SK-N-MC (cell line): ENCODE results near the gene ARIH2.
"Not testable (repeated sequence)": the region's sequence is repeated elsewhere in the genome, so short reads cannot be mapped to it uniquely, and the experiment has no call there.

Experiments
- DNase-seq: peaks from one replicate; pipeline ENCODE4 v3.0.0-alpha.2; 2011; ENCODE audit warnings: low read depth, low spot score
- H3K27ac ChIP-seq: fragments of 200-600 bp; sonication (generic); 2 replicates; pipeline ENCODE4 v1.5.1; 2016; ENCODE audit warnings: mixed run types
- H3K36me3 ChIP-seq: fragments of 200-600 bp; sonication (generic); 2 replicates; pipeline ENCODE4 v1.6.1; 2017; ENCODE audit warnings: antibody characterized with exemption, low read length, mixed read lengths; ENCODE audit not compliant: insufficient read depth
- H3K4me3 ChIP-seq: fragments of 200-600 bp; sonication (generic); 2 replicates; pipeline ENCODE4 v1.5.1; 2016
- H3K9ac ChIP-seq: fragments of 200-600 bp; sonication (generic); 2 replicates; pipeline ENCODE4 v1.8.0; 2017; ENCODE audit warnings: mixed run types, mixed read lengths; ENCODE audit not compliant: insufficient read length
- H3K9me3 ChIP-seq: fragments of 200-600 bp; sonication (generic); 2 replicates; pipeline ENCODE4 v1.6.1; 2017; ENCODE audit warnings: low read depth, mild to moderate bottlenecking, antibody characterized with exemption, low read length, moderate library complexity, mixed read lengths
- EZH2 ChIP-seq: fragments of 200-600 bp; sonication (generic); IDR thresholded peaks from one replicate; pipeline ENCODE4 v1.6.1; 2017; ENCODE audit warnings: antibody characterized with exemption
- FOXP2 ChIP-seq: optimal IDR thresholded peaks from 2 replicates; pipeline ENCODE3; 2011; ENCODE audit warnings: mild to moderate bottlenecking, moderate library complexity; ENCODE audit not compliant: insufficient read depth; ENCODE audit errors: extremely low read length, control extremely low read depth
- POLR2AphosphoS5 ChIP-seq: IDR thresholded peaks from 2 replicates; pipeline ENCODE4 v1.6.1; 2012; ENCODE audit warnings: mild to moderate bottlenecking, low read depth, low read length, borderline replicate concordance

ARIH2 gene

GRCh38 chr3:49007068-49007770, 88.6 kb downstream of the ARIH2 start, which contains the start of gene WDR6:
Gene WDR6, plus strand, starts transcription at chr3:49007391. Its CDS starts 41 bp downstream, at chr3:49007432.
- Histone ChIP-seq H3K9me3 (no peaks in the 10 kb centered on the region), H3K9ac (peak within 1 kb of the TSS; percentile 90), H3K4me3 (peak within 1 kb of the TSS; percentile 84), H3K27ac (peak within 1 kb of the TSS; percentile 85), H3K36me3 (no peaks in the 10 kb centered on the region)
- no peak for DNase-seq
- TF ChIP-seq EZH2 (no peak), FOXP2 (no peak), POLR2AphosphoS5 (peak; percentile 94)

GRCh38 chr3:49007771-49008528, 89.3 kb downstream of the ARIH2 start:
- DNase-seq: no peak
- H3K36me3 ChIP-seq: no peaks in the 10 kb centered on the region

DNA sequence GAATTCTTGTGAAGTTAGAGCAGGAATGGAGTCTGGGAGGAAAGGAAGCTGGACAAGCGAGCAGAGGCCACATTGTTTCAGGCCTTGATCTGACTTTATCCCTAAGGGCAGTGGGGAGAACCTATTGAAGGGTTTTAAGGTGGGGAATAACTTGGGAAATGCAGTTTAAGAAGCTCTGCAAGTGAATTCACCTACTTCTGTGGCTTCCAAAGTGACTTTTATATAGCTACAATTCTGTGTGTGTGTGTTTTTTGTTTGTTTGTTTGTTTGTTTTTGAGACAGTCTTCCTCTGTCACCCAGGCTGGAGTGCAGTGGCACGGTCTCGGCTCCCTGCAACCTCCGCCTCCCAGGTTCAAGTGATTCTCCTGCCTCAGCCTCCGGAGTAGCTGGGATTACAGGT, 90.0 kb downstream of the ARIH2 start:
- DNase-seq, H3K27ac ChIP-seq, H3K9ac ChIP-seq, H3K9me3 ChIP-seq, H3K36me3 ChIP-seq, H3K4me3 ChIP-seq: not testable (repeated sequence)

More at GRCh38 chr3:49007771-49008528, 89.3 kb downstream of the ARIH2 start:
- Histone ChIP-seq H3K9ac (peak overlapping the region; percentile 90), H3K4me3 (peak overlapping the region; percentile 84), H3K27ac (peak overlapping the region; percentile 85), H3K9me3 (no peaks in the 10 kb centered on the region)
- TF ChIP-seq FOXP2 (no peak), POLR2AphosphoS5 (no peak), EZH2 (no peak)

DNA sequence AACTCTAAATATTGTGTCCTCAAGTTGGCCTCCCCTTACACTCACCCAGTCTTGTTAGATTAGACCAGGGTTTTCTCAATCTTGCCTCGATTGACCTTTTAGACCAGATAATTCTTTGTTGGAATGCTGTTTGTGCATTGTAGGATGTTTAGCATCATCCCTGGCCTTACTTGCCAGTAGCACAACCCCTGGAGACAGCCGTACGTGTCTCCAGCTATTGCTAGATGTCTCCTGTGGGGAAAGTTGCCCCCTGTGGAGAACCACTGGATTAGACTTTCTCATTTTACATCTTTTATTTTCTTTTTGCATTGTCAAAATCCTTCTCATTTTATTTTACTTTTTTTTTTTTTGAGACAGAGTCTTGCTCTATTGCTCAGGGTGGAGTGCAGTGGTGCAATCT, 90.8 kb downstream of the ARIH2 start:
- H3K27ac ChIP-seq: no peak overlapping the region
- no peak overlapping the region for H3K4me3 ChIP-seq
- TF ChIP-seq FOXP2 (no peak), EZH2 (no peak), POLR2AphosphoS5 (no peak)
- no peaks in the 10 kb centered on the region for H3K9me3 ChIP-seq
- no peak overlapping the region for H3K9ac ChIP-seq
- DNase-seq: no peak
- H3K36me3 ChIP-seq: no peaks in the 10 kb centered on the region

- H3K27ac ChIP-seq: no peak overlapping the region
- H3K36me3 ChIP-seq: no peaks in the 10 kb centered on the region
- no peak overlapping the region for H3K9ac ChIP-seq
- H3K4me3 ChIP-seq: no peak overlapping the region
- TF ChIP-seq EZH2 (no peak), FOXP2 (no peak)
- no peak for DNase-seq
- no peaks in the 10 kb centered on the region for H3K9me3 ChIP-seq
Observed at GRCh38 chr3:49012441-49013017, 93.9 kb downstream of the ARIH2 start.

GRCh38 chr3:49013113-49013737, 94.6 kb downstream of the ARIH2 start:
- Histone ChIP-seq H3K9me3 (no peaks in the 10 kb centered on the region), H3K9ac (no peak overlapping the region), H3K27ac (no peak overlapping the region), H3K4me3 (no peak overlapping the region), H3K36me3 (no peaks in the 10 kb centered on the region)
- no peak for DNase-seq
- TF ChIP-seq POLR2AphosphoS5 (no peak), EZH2 (no peak), FOXP2 (no peak)

GRCh38 chr3:49013738-49014660, 95.4 kb downstream of the ARIH2 start:
- Histone ChIP-seq H3K9me3 (no peaks in the 10 kb centered on the region), H3K36me3 (no peaks in the 10 kb centered on the region), H3K4me3 (no peak overlapping the region), H3K9ac (no peak overlapping the region), H3K27ac (no peak overlapping the region)
- DNase-seq: no peak
- TF ChIP-seq EZH2: no peak
- no peak for TF ChIP-seq POLR2AphosphoS5
- no peak for TF ChIP-seq FOXP2
